KMS-11 (cell line): Measurements from ENCODE around the gene GIPR.

Experiments
- H2AFZ ChIP-seq: fragments of 200-600 bp; sonication (generic); 2 replicates; pipeline ENCODE4 v1.6.1; 2016; ENCODE audit warnings: antibody characterized with exemption, mixed run types, low read depth
- H3K27ac ChIP-seq: fragments of 200-600 bp; sonication (generic); 2 replicates; pipeline ENCODE4 v1.6.1; 2016; ENCODE audit warnings: mild to moderate bottlenecking, mixed run types
- H3K27me3 ChIP-seq: fragments of 200-600 bp; sonication (generic); 2 replicates; pipeline ENCODE4 v1.6.1; 2017; ENCODE audit warnings: mild to moderate bottlenecking, low read depth, mixed run types, moderate library complexity; ENCODE audit not compliant: insufficient read depth
- H3K36me3 ChIP-seq: fragments of 200-600 bp; sonication (generic); 2 replicates; pipeline ENCODE4 v1.6.1; 2017; ENCODE audit warnings: mild to moderate bottlenecking, mixed run types; ENCODE audit not compliant: insufficient read depth
- H3K4me1 ChIP-seq: fragments of 200-600 bp; sonication (generic); 2 replicates; pipeline ENCODE4 v1.6.1; 2016; ENCODE audit warnings: mild to moderate bottlenecking, low read depth, mixed run types; ENCODE audit not compliant: poor library complexity, severe bottlenecking
- H3K4me2 ChIP-seq: fragments of 200-600 bp; sonication (generic); 2 replicates; pipeline ENCODE4 v1.7.0; 2016; ENCODE audit warnings: mild to moderate bottlenecking, mixed run types
- H3K4me3 ChIP-seq: fragments of 200-600 bp; sonication (generic); IDR thresholded peaks from 2 replicates; pipeline ENCODE4 v1.6.1; 2017; ENCODE audit warnings: low read depth, low read length, mixed read lengths; ENCODE audit not compliant: insufficient read depth
- H3K79me2 ChIP-seq: fragments of 200-600 bp; sonication (generic); 2 replicates; pipeline ENCODE4 v1.6.1; 2016; ENCODE audit warnings: low read depth, mixed run types; ENCODE audit not compliant: insufficient read depth
- H3K9ac ChIP-seq: fragments of 200-600 bp; sonication (generic); 2 replicates; pipeline ENCODE4 v1.6.1; 2016; ENCODE audit warnings: mild to moderate bottlenecking, mixed run types
- H4K20me1 ChIP-seq: fragments of 200-600 bp; sonication (generic); 2 replicates; pipeline ENCODE4 v1.6.1; 2016; ENCODE audit warnings: mild to moderate bottlenecking, mixed run types; ENCODE audit not compliant: insufficient read depth
- TF ChIP-seq, protein P1 (sequence below): fragments of 200-600 bp; sonication (generic); conservative IDR thresholded peaks from 2 replicates; pipeline ENCODE4 v1.6.1; 2017; ENCODE audit warnings: low read depth, mild to moderate bottlenecking, antibody characterized with exemption, low read length, moderate library complexity, mixed read lengths

Gene GIPR

DNA sequence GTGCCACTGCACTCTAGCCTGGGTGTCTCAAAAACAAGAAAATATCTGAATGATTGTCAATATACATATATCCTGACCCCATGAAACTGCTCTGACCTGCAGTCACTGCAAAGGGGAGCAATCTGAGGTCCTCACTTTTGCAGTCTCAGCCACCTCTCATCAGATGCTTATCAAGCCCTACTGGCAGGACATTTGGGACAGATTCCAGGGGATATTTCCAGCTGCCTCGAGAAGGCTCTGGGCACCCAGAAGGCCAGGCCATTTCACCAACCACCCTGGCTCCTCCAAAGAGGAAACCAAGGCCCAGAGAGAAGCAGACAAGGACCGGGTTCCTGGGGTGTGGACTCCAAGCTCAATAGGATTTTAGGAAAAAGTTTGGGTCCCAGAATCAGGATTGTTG lies 31.1 kb upstream of the GIPR start:
- Histone ChIP-seq H3K79me2 (no peaks in the 10 kb centered on the region), H3K27ac (no peak overlapping the region), H3K4me2 (no peak overlapping the region), H3K27me3 (no peaks in the 10 kb centered on the region), H3K4me3 (no peak overlapping the region), H2AFZ (no peak overlapping the region), H4K20me1 (no peaks in the 10 kb centered on the region), H3K36me3 (no peaks in the 10 kb centered on the region), H3K9ac (no peak overlapping the region), H3K4me1 (peaks cover 26% of the 10 kb centered on the region)
- TF ChIP-seq, protein P1, sequence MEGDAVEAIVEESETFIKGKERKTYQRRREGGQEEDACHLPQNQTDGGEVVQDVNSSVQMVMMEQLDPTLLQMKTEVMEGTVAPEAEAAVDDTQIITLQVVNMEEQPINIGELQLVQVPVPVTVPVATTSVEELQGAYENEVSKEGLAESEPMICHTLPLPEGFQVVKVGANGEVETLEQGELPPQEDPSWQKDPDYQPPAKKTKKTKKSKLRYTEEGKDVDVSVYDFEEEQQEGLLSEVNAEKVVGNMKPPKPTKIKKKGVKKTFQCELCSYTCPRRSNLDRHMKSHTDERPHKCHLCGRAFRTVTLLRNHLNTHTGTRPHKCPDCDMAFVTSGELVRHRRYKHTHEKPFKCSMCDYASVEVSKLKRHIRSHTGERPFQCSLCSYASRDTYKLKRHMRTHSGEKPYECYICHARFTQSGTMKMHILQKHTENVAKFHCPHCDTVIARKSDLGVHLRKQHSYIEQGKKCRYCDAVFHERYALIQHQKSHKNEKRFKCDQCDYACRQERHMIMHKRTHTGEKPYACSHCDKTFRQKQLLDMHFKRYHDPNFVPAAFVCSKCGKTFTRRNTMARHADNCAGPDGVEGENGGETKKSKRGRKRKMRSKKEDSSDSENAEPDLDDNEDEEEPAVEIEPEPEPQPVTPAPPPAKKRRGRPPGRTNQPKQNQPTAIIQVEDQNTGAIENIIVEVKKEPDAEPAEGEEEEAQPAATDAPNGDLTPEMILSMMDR, result no peak

DNA sequence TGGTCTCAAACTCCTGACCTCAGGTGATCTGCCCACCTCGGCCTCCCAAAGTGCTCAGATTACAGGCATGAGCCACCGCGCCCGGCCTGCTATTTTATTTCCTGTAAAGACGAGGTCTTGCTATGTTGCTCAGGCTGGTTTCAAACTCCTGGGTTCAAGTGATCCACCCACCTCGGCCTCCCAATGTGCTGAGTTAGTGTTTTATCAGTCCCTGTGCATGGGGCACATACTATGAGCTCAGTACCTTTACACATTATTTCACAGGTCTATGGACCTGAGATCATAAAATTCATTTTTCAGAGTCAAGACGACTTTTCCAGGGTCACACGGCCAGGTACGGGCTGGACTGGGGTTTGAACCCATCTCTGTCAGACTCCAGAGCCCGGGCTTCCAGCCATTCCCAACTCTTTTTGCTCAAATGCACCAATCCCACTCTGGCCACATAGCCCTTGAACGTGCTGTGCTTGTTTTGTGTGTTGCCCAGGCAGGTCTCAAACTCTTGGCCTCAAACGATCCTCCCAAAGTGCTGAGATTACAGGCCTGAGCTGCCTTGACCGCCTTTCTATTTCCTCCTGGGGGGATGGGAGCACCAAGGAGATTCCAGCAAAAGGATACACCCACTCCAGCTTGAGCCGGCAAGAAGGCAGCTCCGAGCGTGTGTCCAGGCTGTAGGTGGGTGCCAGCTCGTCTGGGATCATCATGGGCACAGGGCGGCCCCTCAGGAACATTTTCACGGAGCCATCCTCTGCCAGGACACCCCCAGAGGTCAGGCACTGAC lies 29.9 kb upstream of the GIPR start:
- Histone ChIP-seq H3K27ac (no peak overlapping the region), H3K36me3 (no peaks in the 10 kb centered on the region)

DNA sequence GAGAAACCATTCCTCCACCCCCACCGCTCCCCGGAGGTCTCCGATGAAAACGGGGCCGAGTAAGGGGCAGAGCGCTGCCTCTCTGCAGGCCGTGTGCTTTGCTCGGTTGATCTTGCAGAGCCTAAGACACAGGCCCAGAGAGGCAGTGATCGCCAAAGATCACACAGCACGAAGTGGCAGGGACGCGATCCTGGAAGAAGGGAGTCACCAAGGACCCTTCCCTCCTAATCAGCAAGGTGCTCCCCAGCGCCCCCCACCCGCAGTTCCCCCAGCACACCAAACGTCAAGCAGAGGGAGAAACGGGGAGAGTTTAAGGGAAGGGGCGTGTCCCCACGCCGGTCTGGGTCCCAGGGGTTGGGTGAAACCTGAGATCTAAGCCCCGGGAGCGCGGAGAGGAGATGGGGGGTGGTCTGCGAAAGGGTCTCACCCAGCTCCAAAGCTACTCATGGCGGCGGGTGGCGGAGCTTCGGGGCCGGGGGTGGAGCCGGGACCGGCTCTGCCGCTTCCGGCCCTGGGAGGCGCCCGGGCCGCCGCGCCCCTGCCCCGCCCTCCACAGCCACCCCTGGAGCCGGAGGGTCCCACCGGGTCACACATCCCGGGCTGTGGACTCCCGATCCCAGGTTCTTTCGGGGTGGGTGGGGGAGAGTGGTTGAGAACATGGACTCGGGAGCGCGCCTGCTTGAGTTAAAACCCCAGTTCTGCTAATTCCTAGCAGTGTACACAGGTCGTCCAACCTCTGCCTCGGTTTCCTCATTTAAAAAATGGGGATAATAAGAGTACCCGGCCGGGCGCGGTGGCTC lies 28.9 kb upstream of the GIPR start, which contains the start of gene EML2:
EML2 (minus strand) TSS at position 468 of the 800 bp plus-strand sequence; CDS start at position 447, 21 bp downstream.
- Histone ChIP-seq H4K20me1 (no peaks in the 10 kb centered on the region), H3K4me2 (peak within 1 kb of the TSS; percentile 72), H3K4me3 (no peak within 1 kb of the TSS), H3K36me3 (no peaks in the 10 kb centered on the region), H3K9ac (peak within 1 kb of the TSS; percentile 61), H3K79me2 (no peaks in the 10 kb centered on the region), H3K27ac (peak within 1 kb of the TSS; percentile 31; the same call in 1 of the 2 replicates), H2AFZ (peak within 1 kb of the TSS; percentile 66), H3K4me1 (peaks cover 37% of the 10 kb centered on the region), H3K27me3 (no peaks in the 10 kb centered on the region)
- TF ChIP-seq, protein P1, result peak; percentile 50

More for the DNA sequence above, 29.9 kb upstream of the GIPR start:
- TF ChIP-seq, protein P1, result no peak
- peaks cover 30% of the 10 kb centered on the region for H3K4me1 ChIP-seq
- no peak overlapping the region for H3K4me3 ChIP-seq
- no peaks in the 10 kb centered on the region for H3K27me3 ChIP-seq
- H3K9ac ChIP-seq, result peak overlapping the region; percentile 61; the same call in 1 of the 2 replicates
- H2AFZ ChIP-seq, result 0 out of 2 replicates have a peak overlapping the region, but pooled peaks have one; percentile 66
- no peaks in the 10 kb centered on the region for H4K20me1 ChIP-seq
- H3K4me2 ChIP-seq, result peak overlapping the region; percentile 53
- H3K79me2 ChIP-seq, result no peaks in the 10 kb centered on the region

DNA sequence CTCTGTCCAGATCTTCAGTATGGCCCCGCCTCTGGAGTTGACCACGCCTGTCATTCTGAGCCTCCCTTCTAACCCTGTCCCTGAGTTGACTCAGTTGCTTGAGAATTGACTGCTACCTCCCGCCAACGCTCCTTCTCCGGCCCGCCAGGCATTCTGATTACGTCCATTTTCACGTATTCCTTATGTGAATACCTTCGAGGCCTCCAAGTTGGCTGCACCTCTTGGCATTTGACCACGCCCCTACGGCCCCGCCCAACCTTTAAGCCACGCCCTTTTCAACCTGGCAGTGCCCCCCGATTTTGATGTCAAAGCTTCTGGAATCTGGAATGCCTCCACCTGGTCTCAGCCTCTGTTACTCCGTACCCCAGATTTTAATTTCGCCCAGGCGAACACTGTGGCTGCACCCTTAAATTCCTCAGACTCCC lies 27.2 kb upstream of the GIPR start:
- H2AFZ ChIP-seq, result peak overlapping the region; percentile 61; the same call in 1 of the 2 replicates
- TF ChIP-seq, protein P1, result no peak
- peak overlapping the region; percentile 72; the same call in 1 of the 2 replicates for H3K4me2 ChIP-seq
- no peak overlapping the region for H3K4me3 ChIP-seq
- no peaks in the 10 kb centered on the region for H3K79me2 ChIP-seq
- no peak overlapping the region; the same call in 1 of the 2 replicates for H3K27ac ChIP-seq
- peaks cover 37% of the 10 kb centered on the region for H3K4me1 ChIP-seq
- peaks cover 3% of the 10 kb centered on the region; the same call in 1 of the 2 replicates for H3K27me3 ChIP-seq
- no peaks in the 10 kb centered on the region for H4K20me1 ChIP-seq
- no peak overlapping the region for H3K9ac ChIP-seq
- no peaks in the 10 kb centered on the region for H3K36me3 ChIP-seq
